ENCODE measurements around the gene NPBWR2.

DNA sequence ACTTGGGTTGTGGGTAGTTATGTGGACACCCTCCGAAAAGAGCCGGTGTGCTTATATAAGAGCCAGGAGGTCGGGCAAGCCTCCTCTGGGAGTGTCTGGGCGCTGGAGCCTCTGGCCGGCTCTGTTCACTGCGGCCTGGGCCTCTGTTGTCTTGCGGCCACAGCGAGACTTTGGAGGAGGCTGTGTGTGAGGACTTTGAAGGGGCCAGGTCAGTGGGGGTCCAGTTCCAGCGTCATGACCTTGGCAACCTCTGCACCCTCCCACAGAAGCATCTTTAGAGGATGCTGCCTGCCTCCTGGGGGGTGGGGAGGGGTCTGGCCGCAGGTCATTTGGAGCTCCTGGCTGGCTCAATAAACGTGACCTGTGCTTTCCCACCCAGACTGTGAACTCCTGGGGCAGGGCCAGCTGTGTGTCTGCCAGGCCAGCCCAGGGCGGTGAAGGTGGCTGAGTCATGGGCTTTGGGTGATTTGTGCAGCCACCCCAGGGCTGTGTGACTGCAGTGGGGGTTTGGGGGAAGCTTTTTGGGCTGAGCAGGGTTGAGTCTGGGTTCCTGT is 43.1 kb downstream of the NPBWR2 start:
- TF ChIP-seq POLR2A (IDR thresholded peaks at IDR 0.05) = no peak
- TF ChIP-seq, protein P1, sequence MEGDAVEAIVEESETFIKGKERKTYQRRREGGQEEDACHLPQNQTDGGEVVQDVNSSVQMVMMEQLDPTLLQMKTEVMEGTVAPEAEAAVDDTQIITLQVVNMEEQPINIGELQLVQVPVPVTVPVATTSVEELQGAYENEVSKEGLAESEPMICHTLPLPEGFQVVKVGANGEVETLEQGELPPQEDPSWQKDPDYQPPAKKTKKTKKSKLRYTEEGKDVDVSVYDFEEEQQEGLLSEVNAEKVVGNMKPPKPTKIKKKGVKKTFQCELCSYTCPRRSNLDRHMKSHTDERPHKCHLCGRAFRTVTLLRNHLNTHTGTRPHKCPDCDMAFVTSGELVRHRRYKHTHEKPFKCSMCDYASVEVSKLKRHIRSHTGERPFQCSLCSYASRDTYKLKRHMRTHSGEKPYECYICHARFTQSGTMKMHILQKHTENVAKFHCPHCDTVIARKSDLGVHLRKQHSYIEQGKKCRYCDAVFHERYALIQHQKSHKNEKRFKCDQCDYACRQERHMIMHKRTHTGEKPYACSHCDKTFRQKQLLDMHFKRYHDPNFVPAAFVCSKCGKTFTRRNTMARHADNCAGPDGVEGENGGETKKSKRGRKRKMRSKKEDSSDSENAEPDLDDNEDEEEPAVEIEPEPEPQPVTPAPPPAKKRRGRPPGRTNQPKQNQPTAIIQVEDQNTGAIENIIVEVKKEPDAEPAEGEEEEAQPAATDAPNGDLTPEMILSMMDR (IDR thresholded peaks at IDR 0.05) = no peak
